Stimulated activated naive CD8-positive, alpha-beta T cell treated with anti-CD3 and anti-CD28 coated beads, Interleukin-15, amount 100 ng/mL, for 72 hours (primary cell): ENCODE data around the gene FKTN.

Source experiments
- ATAC-seq: fragments of 150-1000 bp; cut with Tn5 transposase; 2 replicates; pipeline ENCODE4 v1.10.0; 2021; ENCODE audit warnings: mild to moderate bottlenecking, moderate library complexity
- DNase-seq, 2 donors: peaks; one replicate each; pipeline ENCODE4 v3.0.0; 2021 to 2022
- H3K27ac Mint-ChIP-seq, 2 donors: one replicate each; pipeline ENCODE4 v1.8.0; 2022; ENCODE audit warnings: mild to moderate bottlenecking in 2 of 2, mixed read lengths in 2 of 2, moderate library complexity in 2 of 2
- H3K27me3 Mint-ChIP-seq: one replicate; pipeline ENCODE4 v1.8.0; 2022; ENCODE audit warnings: mixed read lengths
- H3K4me1 Mint-ChIP-seq: one replicate; pipeline ENCODE4 v1.8.0; 2022; ENCODE audit warnings: mild to moderate bottlenecking, mixed read lengths
- H3K4me3 Mint-ChIP-seq, 2 donors: one replicate each; pipeline ENCODE4 v1.8.0; 2022; ENCODE audit warnings: mild to moderate bottlenecking in 2 of 2, mixed read lengths in 2 of 2, moderate library complexity in 1 of 2
- H3K9me3 Mint-ChIP-seq, 2 donors: one replicate each; pipeline ENCODE4 v1.8.0; 2022; ENCODE audit warnings: mixed read lengths in 2 of 2

Gene FKTN

DNA sequence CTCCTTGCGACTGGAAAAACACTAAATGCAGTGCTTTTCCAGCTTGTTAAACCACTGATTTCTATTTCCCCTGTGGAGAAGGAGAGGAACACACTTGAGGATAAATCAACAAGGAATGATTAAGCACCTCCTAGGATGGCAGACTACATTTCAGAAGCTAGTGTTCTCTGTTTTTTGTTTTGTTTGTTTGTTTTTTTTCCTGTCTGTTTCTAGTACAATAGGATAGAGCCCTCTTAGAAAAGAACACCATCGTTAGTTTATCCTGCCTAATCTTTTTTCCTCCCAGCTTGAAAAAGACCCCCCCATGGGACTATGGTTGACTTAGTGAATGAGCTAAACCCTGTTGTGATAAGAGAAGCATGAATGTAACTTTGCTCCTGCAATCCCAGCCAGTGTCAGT, 100.4 kb downstream of the FKTN start:
- no peak for DNase-seq
- Mint-ChIP-seq H3K9me3 (no peaks in the 10 kb centered on the region), H3K27ac (no peak overlapping the region), H3K4me3 (no peak overlapping the region), H3K4me1 (peaks cover 14% of the 10 kb centered on the region), H3K27me3 (peaks cover 53% of the 10 kb centered on the region)
- ATAC-seq = no peak

DNA sequence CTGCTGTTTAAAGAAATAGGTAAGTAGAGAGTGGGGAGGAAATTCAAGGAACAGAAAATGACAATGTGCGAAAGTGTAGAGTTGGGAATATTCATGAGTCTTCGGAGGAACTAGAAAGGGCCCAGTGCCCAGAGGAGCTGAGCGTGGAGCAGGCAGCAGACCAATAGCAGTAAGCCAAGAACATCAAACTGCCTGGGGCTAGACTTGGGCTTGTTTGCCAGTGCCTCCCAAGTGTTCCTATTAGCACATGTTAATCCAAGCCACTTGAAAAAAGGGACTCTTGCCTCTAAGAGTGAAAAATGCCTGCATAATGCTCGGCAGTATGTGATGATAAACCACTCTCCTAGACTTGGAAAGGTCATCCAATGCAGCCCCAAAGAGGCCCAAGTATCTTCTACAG, 103.1 kb downstream of the FKTN start:
- peaks cover 10% of the 10 kb centered on the region for H3K4me1 Mint-ChIP-seq
- H3K4me3 Mint-ChIP-seq = no peak overlapping the region
- H3K27ac Mint-ChIP-seq = no peak overlapping the region
- peaks cover 35% of the 10 kb centered on the region for H3K27me3 Mint-ChIP-seq
- ATAC-seq = no peak
- no peaks in the 10 kb centered on the region for H3K9me3 Mint-ChIP-seq
- DNase-seq = no peak

DNA sequence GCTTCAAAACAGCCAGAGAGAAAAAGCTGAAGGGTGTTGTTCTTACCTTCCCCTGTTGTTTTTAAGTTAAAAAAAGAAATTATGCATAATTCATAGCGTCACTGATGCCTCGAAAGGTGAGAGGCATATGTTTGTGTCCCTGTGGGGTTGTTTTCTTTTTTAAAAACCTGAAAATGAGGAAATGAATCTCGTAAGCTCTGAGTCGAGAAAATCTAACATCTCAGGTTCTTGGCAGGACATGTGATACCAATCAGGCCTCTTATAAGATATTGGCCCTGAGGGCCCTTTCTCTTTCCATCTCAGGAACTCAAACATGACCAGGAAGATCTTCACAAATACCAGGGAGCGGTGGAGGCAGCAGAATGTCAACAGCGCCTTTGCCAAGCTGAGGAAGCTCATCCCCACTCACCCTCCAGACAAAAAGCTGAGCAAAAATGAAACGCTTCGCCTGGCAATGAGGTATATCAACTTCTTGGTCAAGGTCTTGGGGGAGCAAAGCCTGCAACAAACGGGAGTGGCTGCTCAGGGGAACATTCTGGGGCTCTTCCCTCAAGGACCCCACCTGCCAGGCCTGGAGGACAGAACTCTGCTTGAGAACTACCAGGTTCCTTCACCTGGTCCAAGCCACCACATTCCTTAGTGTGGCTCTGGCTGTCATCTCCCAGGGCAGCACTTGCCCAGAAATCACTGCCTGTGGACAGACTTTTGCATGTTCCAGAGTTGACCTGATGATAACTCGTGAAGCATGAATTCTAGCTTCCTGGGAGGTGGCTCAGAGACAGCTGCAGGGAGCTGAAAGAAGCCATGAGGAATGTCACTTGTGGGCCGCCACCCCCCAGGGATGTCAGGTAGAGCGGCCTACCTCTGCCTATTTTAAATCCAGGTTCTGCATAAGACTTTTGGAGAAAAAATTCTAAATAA, 104.5 kb downstream of the FKTN start, which contains the start of gene TAL2:
Gene TAL2, plus strand, starts transcription at position 274 of the 921 bp plus-strand sequence. Its CDS starts 40 bp downstream, at position 314.
- no peaks in the 10 kb centered on the region for H3K4me1 Mint-ChIP-seq
- DNase-seq (no peak), ATAC-seq (no peak)
- H3K27ac Mint-ChIP-seq = peak within 1 kb of the TSS in 1 of 2 donors; percentile 67
- H3K4me3 Mint-ChIP-seq = no peak within 1 kb of the TSS
- no peaks in the 10 kb centered on the region for H3K9me3 Mint-ChIP-seq
- peaks cover 21% of the 10 kb centered on the region for H3K27me3 Mint-ChIP-seq

DNA sequence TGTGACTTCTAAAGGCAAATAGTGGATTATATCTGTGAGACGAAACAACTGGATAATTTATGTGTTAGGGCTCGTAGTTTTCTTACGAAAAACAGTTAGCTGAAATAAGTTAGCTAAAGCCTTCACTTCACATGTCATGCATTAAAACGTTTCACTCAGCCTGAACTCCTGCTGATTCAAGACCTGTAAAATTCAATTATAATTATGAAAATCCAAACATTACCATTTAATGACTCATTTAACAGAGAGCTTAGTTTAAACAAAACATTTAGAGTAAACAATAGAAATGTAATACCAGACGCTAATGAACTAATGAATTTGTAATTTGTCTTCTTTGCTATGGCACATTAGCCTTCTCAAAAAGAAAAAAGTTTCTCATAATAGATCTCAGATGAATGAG, 106.0 kb downstream of the FKTN start:
- ATAC-seq = no peak
- Mint-ChIP-seq H3K27me3 (peaks cover 15% of the 10 kb centered on the region), H3K27ac (no peak overlapping the region), H3K4me1 (no peaks in the 10 kb centered on the region), H3K4me3 (no peak overlapping the region), H3K9me3 (no peaks in the 10 kb centered on the region)
- DNase-seq = no peak

DNA sequence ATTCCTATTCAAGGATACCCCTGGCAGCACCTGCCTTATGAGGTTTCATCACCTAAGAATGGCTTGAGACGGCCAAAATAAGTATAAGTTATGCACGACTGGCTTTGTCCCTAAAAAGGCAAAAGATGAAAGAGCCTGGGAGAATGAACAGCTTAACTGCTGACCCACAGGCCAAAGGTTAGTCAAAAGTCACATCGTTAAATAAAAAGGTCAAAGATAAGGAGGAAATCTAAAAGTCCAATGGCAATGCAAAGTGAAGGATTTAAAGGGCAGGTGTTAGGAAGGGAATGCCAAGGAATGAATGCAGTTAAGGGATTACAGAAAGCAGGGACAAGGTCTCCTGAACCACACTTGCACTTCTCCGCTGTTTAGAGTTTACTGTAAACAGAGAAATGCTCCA, 109.9 kb downstream of the FKTN start:
- no peaks in the 10 kb centered on the region for H3K9me3 Mint-ChIP-seq
- DNase-seq (no peak), ATAC-seq (no peak)
- H3K4me1 Mint-ChIP-seq = no peaks in the 10 kb centered on the region
- no peak overlapping the region for H3K4me3 Mint-ChIP-seq
- no peak overlapping the region for H3K27ac Mint-ChIP-seq
- H3K27me3 Mint-ChIP-seq = peaks cover 21% of the 10 kb centered on the region

DNA sequence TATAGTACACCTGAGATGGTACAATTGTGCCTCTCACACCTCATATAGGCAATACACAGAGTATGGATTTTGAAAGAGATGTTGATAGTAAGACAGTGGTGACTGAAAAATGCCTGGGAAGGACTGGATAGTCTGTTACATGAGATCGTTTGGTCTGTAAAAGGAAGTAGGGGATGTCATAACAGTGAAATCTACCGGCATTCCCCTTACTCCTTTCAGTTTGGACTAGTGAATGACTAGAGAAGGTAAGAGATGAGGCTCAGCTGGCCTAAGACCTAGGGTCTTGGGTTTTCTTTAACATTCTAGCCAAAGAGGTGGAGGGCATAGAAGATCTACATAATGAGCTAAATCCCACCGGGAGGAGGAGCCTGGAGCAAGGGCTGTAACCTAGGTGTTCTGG, 112.4 kb downstream of the FKTN start:
- ATAC-seq = no peak
- Mint-ChIP-seq H3K27ac (no peak overlapping the region), H3K4me3 (no peak overlapping the region), H3K4me1 (no peaks in the 10 kb centered on the region), H3K27me3 (peaks cover 21% of the 10 kb centered on the region), H3K9me3 (no peaks in the 10 kb centered on the region)
- DNase-seq = no peak

DNA sequence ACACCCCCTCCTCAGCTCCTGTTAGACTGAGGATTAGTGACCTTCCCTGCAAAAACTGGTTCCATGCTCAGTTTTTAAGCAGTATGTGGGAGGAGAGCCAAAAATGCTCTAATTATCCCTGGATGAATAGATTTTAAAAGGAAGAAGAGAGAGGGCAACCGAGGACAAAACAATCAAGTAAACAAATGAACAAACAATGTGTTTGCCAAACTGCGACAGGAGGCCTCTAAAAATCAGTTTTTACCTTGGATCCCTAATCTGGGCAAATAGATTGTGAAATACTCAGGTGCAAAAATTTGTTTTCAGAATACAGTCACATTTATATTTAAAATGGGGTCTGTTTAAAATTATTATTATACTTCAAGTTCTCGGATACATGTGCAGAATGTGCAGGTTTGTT, 112.8 kb downstream of the FKTN start:
- ATAC-seq (no peak), DNase-seq (no peak)
- Mint-ChIP-seq H3K4me3 (no peak overlapping the region), H3K27me3 (peaks cover 21% of the 10 kb centered on the region), H3K4me1 (no peaks in the 10 kb centered on the region), H3K27ac (no peak overlapping the region), H3K9me3 (no peaks in the 10 kb centered on the region)

DNA sequence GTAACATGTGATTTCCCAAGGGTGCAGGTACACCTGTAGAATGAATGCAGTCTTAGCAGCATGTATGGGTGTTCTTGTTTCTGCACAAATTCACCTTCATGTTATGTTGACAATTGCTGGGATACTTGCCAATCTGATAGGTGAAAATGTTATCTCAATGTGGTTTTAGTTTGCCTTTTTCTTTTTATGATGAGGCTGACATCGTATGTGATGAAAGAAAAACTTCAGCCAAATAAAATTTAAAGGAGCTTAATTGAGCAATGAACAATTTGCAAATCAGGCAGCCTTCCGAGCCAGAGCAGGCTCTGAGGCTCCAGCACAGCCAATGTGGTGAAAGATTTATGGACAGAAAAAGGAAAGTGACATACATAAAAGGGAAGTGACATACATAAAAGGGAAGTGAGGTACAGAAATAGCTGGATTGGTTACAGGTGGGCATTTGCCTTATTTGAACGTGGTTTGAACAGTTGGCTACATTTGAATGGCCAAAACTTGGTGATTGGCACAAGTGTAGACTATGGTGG, 114.8 kb downstream of the FKTN start:
- ATAC-seq (no peak), DNase-seq (no peak)
- Mint-ChIP-seq H3K27me3 (peaks cover 18% of the 10 kb centered on the region), H3K4me3 (peak overlapping the region in 1 of 2 donors; percentile 11), H3K9me3 (no peaks in the 10 kb centered on the region), H3K4me1 (no peaks in the 10 kb centered on the region), H3K27ac (no peak overlapping the region)

DNA sequence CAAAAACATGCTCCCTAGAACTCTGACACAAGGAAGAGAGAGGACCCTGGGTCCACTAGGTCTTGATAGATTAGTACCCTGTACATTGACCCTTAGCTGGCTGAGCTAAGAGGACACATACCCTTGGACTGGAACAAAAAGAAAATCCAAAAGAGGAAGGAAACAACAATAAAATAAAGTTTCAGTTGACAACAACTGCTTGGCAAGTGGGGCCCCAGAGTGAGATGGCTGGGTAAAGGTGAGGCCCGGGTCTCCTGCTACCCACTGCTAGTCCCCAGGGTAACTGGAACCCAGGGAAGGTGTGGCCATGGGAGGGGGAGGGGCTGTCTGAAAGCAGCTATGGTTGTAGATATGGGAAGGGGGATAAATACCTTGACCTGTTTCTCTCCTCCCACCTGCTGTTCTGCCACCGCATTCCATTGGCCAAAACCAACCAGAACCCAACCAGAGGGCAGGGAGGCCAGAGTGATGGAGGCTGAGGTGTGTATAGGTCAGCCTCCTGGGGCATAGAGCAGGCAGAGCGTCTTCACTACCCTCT, 116.0 kb downstream of the FKTN start:
- Mint-ChIP-seq H3K4me3 (no peak overlapping the region), H3K4me1 (no peaks in the 10 kb centered on the region), H3K27ac (no peak overlapping the region), H3K27me3 (peaks cover 14% of the 10 kb centered on the region), H3K9me3 (no peaks in the 10 kb centered on the region)
- no peak for DNase-seq
- ATAC-seq = no peak

DNA sequence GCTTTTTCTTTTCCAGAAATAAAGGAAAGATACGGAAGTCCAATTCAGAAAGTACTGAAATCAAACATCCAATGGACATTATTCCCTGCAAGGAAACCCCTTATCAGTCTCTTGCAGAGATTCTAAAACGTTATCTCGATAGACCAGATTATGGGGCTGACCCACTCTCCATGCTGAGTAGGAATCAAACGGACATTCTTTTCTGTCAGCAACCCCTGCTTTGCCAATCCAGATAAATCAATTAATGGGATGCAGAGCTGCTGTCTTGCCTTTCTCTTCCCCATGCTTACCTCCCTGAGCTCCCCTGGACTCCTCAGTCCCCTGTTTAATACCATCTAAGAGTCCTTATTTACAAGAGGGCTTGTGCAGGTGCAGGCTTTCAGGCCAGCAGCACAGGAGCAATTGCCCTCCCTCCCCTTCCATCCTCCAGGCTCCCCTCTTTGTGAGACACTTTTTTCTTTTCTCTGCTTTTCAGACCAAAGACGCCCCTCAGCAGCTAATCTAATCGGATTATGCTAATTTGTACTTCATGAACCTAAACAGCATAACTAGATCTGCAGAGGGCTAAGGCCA, 118.5 kb downstream of the FKTN start:
- no peak overlapping the region for H3K4me3 Mint-ChIP-seq
- H3K27ac Mint-ChIP-seq = no peak overlapping the region
- DNase-seq (no peak), ATAC-seq (no peak)
- no peaks in the 10 kb centered on the region for H3K9me3 Mint-ChIP-seq
- H3K4me1 Mint-ChIP-seq = no peaks in the 10 kb centered on the region
- H3K27me3 Mint-ChIP-seq = no peaks in the 10 kb centered on the region

DNA sequence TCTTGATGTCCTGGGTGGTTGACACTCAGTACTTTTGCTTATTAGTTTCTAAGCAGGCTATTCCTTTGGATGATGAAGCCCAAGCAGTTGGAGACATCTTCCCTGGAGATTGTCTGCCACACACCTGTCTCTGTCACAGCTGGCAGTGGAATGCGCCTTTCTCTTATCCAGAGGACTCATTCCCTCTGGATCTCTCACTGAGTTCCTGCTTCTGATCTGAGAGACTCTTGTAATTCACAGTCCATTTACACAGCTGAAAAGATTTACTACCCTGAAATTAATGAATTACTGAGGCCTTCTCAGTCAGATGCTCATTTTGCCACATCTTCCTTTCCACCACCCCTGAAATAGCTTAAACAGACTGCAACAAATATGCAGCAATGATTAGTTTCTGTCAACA, 120.2 kb downstream of the FKTN start:
- no peaks in the 10 kb centered on the region for H3K4me1 Mint-ChIP-seq
- H3K9me3 Mint-ChIP-seq = no peaks in the 10 kb centered on the region
- ATAC-seq (no peak), DNase-seq (no peak)
- no peak overlapping the region for H3K4me3 Mint-ChIP-seq
- H3K27ac Mint-ChIP-seq = no peak overlapping the region
- no peaks in the 10 kb centered on the region for H3K27me3 Mint-ChIP-seq

DNA sequence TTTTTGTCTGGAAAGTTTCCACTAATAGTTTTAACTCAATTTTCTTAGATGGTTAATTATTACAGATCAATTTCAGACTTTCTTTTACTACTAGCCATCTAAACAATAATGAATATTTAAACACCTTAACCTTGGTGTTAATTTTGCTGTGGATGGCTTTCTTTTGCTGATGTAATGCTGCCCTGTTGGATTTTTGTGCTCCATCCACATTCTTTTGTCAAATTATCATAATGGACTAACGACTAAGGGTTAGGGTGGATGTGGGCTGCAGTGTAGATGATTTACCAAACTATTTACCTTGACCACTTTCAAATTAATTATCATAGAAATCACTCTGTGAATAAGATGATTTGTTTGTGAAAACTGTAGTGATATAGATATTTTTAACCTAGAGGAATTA, 120.8 kb downstream of the FKTN start:
- H3K27ac Mint-ChIP-seq = no peak overlapping the region
- no peak for DNase-seq
- H3K9me3 Mint-ChIP-seq = no peaks in the 10 kb centered on the region
- H3K4me1 Mint-ChIP-seq = no peaks in the 10 kb centered on the region
- no peak for ATAC-seq
- no peaks in the 10 kb centered on the region for H3K27me3 Mint-ChIP-seq
- H3K4me3 Mint-ChIP-seq = no peak overlapping the region

DNA sequence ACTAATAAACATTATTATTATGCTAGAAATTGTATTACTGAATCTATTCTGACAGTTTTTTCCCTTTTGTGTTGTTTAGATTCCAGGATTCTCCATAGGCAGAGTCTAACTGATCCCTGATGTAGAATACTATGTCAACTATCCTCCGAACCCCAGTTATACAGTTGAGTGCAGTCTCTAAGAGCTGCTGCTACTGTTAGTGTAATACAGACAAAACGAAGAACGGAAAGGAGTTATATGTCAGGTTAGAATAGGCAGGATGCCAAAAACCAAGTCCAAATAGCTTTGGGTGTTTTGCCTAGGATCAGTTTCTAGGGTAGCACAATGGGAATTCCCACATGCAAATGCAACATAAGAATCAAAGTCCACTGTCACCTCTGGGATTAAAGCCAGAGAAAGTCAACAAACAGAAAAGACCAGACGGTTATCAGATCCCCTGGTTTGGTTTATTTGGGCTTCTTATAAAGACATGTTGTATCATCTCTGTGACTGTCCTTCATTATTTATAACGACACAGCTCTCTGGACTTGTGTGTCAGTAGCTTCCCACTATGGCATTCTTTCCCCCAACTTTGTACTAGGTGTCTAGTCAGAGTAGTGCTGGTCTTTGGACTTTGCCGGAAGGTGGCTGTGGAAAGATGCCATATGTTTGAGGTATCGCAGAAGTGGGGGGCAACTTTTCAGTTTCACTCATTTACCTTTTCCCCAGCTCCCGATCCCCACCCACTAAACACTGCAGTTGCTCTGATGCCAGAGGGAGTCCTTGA, 121.5 kb downstream of the FKTN start:
- Mint-ChIP-seq H3K27ac (no peak overlapping the region), H3K4me3 (no peak overlapping the region), H3K4me1 (no peaks in the 10 kb centered on the region), H3K27me3 (no peaks in the 10 kb centered on the region), H3K9me3 (no peaks in the 10 kb centered on the region)
- ATAC-seq (no peak), DNase-seq (no peak)

DNA sequence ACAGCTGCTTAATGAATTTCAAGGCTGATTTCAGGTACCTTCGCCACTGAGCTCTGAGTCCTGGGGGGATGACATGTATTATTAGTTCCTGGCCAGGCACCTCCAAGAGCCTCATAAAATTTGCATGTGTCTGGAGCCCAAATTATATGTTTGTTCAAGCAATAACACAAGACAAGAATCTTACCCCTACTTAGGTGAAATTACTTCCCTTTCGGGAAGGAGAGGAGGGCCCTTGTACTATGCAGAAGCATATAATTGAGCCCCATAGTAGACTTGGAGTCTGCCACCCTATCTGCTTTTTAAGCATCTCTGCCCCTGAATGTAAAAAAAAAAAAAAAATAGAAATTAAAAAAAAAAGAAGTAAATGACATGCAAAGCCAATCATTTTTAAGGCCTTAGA, 123.4 kb downstream of the FKTN start:
- Mint-ChIP-seq H3K27me3 (no peaks in the 10 kb centered on the region), H3K4me1 (no peaks in the 10 kb centered on the region)
- ATAC-seq = no peak

DNA sequence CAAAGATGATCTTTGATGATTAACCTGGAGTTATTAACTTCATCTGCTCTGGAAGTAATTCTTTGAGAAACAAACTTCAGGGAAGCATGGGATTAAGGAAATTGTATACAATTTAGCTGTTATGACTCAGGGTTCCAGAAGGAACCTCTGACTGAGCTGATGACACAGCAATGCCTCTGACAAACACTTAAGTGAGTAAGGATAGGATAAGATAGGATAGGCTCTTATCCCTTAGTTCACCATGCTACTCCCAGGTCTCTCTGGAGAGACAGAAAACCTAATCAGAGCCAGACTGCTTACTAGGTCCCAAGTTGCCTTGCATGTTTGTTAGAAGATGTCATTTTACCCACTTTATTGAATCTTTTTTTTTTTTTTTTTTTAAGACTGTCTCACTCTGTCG, 123.8 kb downstream of the FKTN start:
- no peaks in the 10 kb centered on the region for H3K4me1 Mint-ChIP-seq
- H3K27me3 Mint-ChIP-seq = no peaks in the 10 kb centered on the region
- no peaks in the 10 kb centered on the region for H3K9me3 Mint-ChIP-seq
- H3K4me3 Mint-ChIP-seq = no peak overlapping the region
- no peak for ATAC-seq
- no peak for DNase-seq
- H3K27ac Mint-ChIP-seq = no peak overlapping the region

More for the DNA sequence above, 123.4 kb downstream of the FKTN start:
- H3K9me3 Mint-ChIP-seq = no peaks in the 10 kb centered on the region
- H3K4me3 Mint-ChIP-seq = no peak overlapping the region
- DNase-seq = no peak
- H3K27ac Mint-ChIP-seq = no peak overlapping the region
